Keratinocyte (primary cell): Measurements from ENCODE around the gene ZBTB3.
"Not testable (repeated sequence)": the region's sequence is repeated elsewhere in the genome, so short reads cannot be mapped to it uniquely, and the experiment has no call there.

ENCODE experiments used
- CTCF ChIP-seq, 3 experiments: IDR thresholded peaks in 1 of 3; conservative IDR thresholded peaks in 1 of 3; optimal IDR thresholded peaks in 1 of 3; 2 replicates in 2 of 3; 3 replicates in 1 of 3; pipeline versions ENCODE3 to v1.5.1; 2011; ENCODE audit warnings: low read length in 3 of 3, mild to moderate bottlenecking in 3 of 3, moderate library complexity in 2 of 3, control low read depth in 1 of 3, inconsistent platforms in 1 of 3; ENCODE audit not compliant: insufficient read depth in 2 of 3; ENCODE audit errors: extremely low read depth in 1 of 3
- EZH2 ChIP-seq: IDR thresholded peaks from one replicate; pipeline ENCODE4 v1.6.1; 2012; ENCODE audit warnings: inconsistent platforms, mild to moderate bottlenecking, low read length, moderate library complexity

- TF ChIP-seq CTCF (optimal IDR thresholded peaks at IDR 0.05 in 1 of 3, IDR thresholded peaks at IDR 0.05 in 1 of 3, conservative IDR thresholded peaks at IDR 0.05 in 1 of 3; ENCODE audit: extremely low read depth in 1 of 3, insufficient read depth in 2 of 3, low read length in 3 of 3); EZH2: not testable (repeated sequence)
Observed at GRCh38 chr11:62730076-62730475, 23.9 kb downstream of the ZBTB3 start.
